Colon (tissue), 2 donors: ENCODE data around the gene CTNNA1.

Experiments used
- FAIRE-seq: peaks from 2 replicates; lab custom pipeline; 2012; peaks lifted over from hg19 to GRCh38; lab: Jason Lieb, UNC
- donor health status: control.
- donor health status: control.

CTNNA1 gene

GRCh38 chr5:138949223-138949574, 196.0 kb downstream of the CTNNA1 start:
- FAIRE-seq = no peak

- no peak for FAIRE-seq
These were observed 196.8 kb downstream of the CTNNA1 start for GRCh38 chr5:138949988-138950387.

GRCh38 chr5:138950421-138951031, 197.3 kb downstream of the CTNNA1 start:
- FAIRE-seq = no peak

GRCh38 chr5:138951091-138951985, 198.1 kb downstream of the CTNNA1 start:
- FAIRE-seq = no peak

- FAIRE-seq = no peak
These were observed 198.9 kb downstream of the CTNNA1 start for GRCh38 chr5:138951986-138952735.

- FAIRE-seq = no peak
These were observed 199.7 kb downstream of the CTNNA1 start for GRCh38 chr5:138952962-138953361.

GRCh38 chr5:138953387-138954256, 200.4 kb downstream of the CTNNA1 start:
- FAIRE-seq = no peak

- no peak for FAIRE-seq
These were observed 201.2 kb downstream of the CTNNA1 start for GRCh38 chr5:138954257-138955012.

- no peak for FAIRE-seq
These were observed 201.9 kb downstream of the CTNNA1 start for GRCh38 chr5:138955013-138955660.

- FAIRE-seq = no peak
These were observed 202.6 kb downstream of the CTNNA1 start for GRCh38 chr5:138955671-138956295.

GRCh38 chr5:138956801-138957200, 203.6 kb downstream of the CTNNA1 start:
- FAIRE-seq = no peak

GRCh38 chr5:138960145-138960692, 207.0 kb downstream of the CTNNA1 start:
- FAIRE-seq = no peak

- no peak for FAIRE-seq
These were observed 208.0 kb downstream of the CTNNA1 start for GRCh38 chr5:138961221-138961620.

GRCh38 chr5:138961729-138962128, 208.5 kb downstream of the CTNNA1 start:
- FAIRE-seq = no peak

GRCh38 chr5:138962614-138963370, 209.6 kb downstream of the CTNNA1 start:
- no peak for FAIRE-seq

- no peak for FAIRE-seq
These were observed 210.6 kb downstream of the CTNNA1 start for GRCh38 chr5:138963763-138964371.

- no peak for FAIRE-seq
These were observed 211.5 kb downstream of the CTNNA1 start for GRCh38 chr5:138964647-138965201.

- no peak for FAIRE-seq
These were observed 212.4 kb downstream of the CTNNA1 start for GRCh38 chr5:138965626-138966025.
